GM12874 (cell line): ENCODE results near the gene SPAG9.

Experiments used
- TF ChIP-seq, protein P1 (sequence below): IDR thresholded peaks from 2 replicates; pipeline ENCODE4 v1.5.1; 2011; ENCODE audit warnings: low read depth, mild to moderate bottlenecking, control low read depth, low read length, moderate library complexity; ENCODE audit not compliant: insufficient read depth

SPAG9 gene

DNA sequence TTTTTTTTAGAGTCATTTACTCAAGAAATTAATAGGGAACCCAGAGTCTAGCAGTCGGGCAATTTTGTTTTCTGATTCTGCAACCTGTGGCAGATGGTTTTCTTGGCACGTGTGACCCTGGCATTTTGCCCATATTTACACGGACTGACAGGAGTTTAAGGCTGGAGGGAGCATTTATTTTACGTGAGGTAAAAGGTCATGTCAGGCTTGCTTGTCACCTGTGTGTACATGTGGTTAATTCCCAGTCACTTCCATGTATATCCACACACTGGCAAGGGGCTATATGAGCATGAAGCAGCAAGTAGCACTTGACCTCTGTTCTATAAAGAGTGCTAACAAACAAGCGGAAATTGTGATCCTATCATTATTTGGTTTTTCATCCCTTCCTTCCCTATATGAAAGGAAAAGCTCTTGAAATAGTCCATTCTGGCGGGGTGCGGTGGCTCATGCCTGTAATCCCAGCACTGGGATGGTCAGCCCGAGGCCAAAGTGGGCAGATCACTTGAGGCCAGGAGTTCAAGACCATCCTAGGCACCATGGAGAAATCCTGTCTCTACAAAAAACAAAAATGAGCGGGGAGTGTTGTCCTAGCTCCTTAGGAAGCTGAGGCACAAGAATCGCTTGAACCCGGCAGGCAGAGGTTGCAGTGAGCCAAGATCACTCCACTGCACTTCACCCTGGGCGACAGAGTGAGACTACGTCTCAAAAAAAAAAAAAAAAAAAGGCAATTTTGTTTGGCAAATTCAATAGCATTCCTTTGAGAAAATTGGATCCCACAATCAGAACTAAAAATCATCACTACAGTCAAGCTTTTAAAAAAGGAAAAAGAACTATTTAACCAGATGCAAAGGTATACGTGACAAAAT, 2.1 kb downstream of the SPAG9 start:
- TF ChIP-seq, protein P1, sequence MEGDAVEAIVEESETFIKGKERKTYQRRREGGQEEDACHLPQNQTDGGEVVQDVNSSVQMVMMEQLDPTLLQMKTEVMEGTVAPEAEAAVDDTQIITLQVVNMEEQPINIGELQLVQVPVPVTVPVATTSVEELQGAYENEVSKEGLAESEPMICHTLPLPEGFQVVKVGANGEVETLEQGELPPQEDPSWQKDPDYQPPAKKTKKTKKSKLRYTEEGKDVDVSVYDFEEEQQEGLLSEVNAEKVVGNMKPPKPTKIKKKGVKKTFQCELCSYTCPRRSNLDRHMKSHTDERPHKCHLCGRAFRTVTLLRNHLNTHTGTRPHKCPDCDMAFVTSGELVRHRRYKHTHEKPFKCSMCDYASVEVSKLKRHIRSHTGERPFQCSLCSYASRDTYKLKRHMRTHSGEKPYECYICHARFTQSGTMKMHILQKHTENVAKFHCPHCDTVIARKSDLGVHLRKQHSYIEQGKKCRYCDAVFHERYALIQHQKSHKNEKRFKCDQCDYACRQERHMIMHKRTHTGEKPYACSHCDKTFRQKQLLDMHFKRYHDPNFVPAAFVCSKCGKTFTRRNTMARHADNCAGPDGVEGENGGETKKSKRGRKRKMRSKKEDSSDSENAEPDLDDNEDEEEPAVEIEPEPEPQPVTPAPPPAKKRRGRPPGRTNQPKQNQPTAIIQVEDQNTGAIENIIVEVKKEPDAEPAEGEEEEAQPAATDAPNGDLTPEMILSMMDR = no peak

DNA sequence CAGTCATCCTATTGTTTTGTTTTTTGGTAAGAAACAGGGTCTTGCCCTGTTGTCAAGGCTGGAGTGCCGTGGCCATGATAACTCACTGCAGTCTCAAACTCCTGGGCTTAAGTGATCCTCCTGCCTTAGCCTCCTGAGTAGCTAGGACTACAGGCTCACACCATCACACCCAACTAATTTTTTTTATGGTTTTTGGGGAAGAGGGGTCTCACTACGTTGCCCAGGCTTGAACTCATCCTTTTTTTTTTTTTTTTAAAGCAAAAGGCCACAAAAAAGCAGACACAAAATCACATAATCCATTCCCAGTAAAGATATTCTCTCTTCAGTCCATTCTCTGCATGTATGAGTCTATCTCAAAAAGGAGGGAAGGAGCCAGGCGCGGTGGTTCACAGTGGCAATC, 5.5 kb downstream of the SPAG9 start:
- TF ChIP-seq, protein P1 = no peak

DNA sequence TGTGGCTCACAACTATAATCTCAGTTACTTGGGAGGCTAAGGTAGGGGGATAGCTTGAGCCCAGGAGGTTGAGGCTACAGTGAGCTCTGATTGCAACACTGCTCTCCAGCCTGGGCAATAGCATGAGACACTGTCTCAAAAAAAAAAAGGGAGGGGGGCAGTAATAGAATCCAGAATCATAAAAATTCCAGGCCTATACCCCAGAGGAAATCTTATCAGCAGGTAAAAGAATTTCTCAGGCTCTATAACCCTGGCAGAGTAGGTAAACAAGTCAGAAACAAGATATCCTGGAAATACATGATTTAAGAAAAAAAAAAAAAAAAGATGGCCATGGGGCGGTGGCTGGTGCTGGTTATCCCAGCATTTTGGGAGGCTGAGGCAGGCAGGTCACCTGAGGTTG, 12.9 kb downstream of the SPAG9 start:
- TF ChIP-seq, protein P1 = no peak

DNA sequence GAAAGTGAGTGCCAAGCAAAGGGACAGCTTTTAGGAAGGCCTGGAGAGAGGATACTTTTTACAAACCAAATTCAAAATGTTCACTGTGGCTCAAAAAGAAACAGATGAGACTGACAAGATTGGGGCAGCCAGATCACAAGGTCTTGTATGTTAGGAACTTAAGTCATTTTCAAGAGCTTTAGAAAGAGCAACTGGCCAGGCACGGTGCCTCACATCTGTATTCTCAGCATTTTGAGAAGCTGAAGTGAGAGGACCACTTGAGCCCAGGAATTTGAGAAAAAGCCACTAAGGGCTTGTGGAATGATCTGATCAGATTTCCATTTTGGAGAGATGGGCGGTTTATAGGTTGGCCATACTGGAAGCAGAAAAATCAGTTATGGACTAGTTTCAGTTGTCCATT, 17.2 kb downstream of the SPAG9 start:
- TF ChIP-seq, protein P1 = no peak

DNA sequence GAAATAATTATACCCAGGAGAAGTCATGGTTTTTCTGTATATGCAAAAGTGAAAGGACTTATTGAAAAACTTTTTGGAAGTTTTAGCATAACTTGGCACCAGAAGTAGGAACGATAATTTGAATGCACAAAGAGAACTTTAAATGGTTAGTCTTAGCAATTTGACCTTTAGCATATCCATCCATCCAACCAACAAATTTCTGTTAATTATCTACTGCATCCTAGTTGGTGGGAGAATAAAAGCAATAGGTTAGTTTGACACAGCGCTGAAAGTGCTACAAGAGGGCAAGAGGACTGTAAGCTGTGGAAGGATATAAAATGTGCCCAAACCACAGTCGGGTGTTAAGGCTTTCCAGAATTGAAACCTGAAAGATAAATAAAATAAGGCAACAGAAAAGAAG, 17.6 kb downstream of the SPAG9 start:
- TF ChIP-seq, protein P1 = no peak

DNA sequence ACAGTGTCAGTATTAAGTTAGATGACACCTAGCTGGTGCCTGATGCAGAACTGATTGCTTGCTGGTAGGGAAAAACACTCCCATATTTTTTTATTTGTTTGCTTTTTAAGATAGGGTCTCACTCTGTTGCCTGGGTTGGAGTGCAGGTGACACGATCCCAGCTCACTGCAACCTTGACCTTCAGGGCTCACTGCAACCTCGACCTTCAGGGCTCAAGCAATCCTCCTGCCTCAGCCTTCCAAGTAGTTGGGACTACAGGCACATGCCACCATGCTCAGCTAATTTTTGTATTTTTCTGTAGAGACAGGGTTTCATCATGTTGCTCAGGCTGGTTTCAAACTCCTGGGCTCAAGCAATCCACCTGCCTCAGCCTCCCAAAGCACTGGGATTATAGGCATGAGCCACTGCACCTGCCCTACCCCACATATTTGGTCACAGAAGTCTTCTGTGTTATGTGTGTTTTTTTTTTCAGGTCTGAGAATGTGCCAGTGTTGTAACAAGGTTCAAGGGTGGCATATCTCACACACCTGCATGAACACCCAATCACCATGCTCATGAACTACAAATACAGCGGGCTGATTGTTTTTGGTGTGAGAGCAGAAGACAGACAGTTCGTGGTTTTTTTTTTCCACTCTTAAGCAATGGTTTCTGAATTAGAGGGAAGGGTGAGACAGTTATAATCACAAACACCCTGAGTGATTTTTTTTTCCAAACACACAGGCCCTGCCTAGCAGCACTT, 22.8 kb downstream of the SPAG9 start:
- TF ChIP-seq, protein P1 = no peak

DNA sequence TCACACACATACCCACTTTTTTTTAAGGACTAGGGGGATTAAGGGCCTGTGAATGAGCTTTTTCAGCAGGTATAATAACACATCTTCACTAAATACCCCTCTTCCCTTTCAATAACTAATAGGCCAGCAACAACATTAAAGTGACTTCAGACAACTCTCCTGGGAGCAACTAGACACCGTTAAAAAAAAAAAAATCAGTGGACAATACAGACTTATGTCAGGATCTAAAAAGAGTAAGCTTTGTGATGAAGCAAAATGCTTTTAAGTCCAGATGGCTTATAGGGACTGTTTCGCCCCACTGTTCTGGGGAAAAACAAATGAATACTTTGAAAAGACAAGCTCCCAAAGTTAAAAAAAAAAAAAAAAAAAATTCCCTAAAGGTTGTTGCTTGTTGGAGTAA, 29.0 kb downstream of the SPAG9 start:
- TF ChIP-seq, protein P1 = no peak
